ENCODE measurements around the gene GRID1. TPM values are rescaled to one million over a fixed set of nuclear protein-coding genes. Genes with fewer than 3 reads are reported as not detected.

GRID1 gene
- total RNA-seq, 1 donor: not detected

GRCh38 chr10:85784792-85785191, 581.8 kb downstream of the GRID1 start:
- DNase-seq (ENCODE audit: low read depth): no peak
- no peak overlapping the region for H3K4me3 ChIP-seq (ENCODE audit: low read depth, low read length)
- no peak for TF ChIP-seq CTCF (IDR thresholded peaks at IDR 0.05; ENCODE audit: insufficient read depth, low read length)

- no peak overlapping the region for H3K4me3 ChIP-seq (ENCODE audit: low read depth, low read length)
- no peak for TF ChIP-seq CTCF (IDR thresholded peaks at IDR 0.05; ENCODE audit: insufficient read depth, low read length)
- no peak for DNase-seq (ENCODE audit: low read depth)
Measured at GRCh38 chr10:85781404-85781803, 585.2 kb downstream of the GRID1 start.

- TF ChIP-seq CTCF (IDR thresholded peaks at IDR 0.05; ENCODE audit: insufficient read depth, low read length): no peak
Measured at GRCh38 chr10:85778074-85778473, 588.5 kb downstream of the GRID1 start.

GRCh38 chr10:85767891-85768290, 598.7 kb downstream of the GRID1 start:
- no peak for DNase-seq (ENCODE audit: low read depth)
- no peak for TF ChIP-seq CTCF (IDR thresholded peaks at IDR 0.05; ENCODE audit: insufficient read depth, low read length)
- H3K4me3 ChIP-seq (ENCODE audit: low read depth, low read length): no peak overlapping the region

More at GRCh38 chr10:85778074-85778473, 588.5 kb downstream of the GRID1 start:
- no peak overlapping the region for H3K4me3 ChIP-seq (ENCODE audit: low read depth, low read length)
- no peak for DNase-seq (ENCODE audit: low read depth)

GRCh38 chr10:85764108-85764507, 602.5 kb downstream of the GRID1 start:
- no peak for DNase-seq (ENCODE audit: low read depth)
- H3K4me3 ChIP-seq (ENCODE audit: low read depth, low read length): no peak overlapping the region
- TF ChIP-seq CTCF (IDR thresholded peaks at IDR 0.05; ENCODE audit: insufficient read depth, low read length): no peak

- no peak overlapping the region for H3K4me3 ChIP-seq (ENCODE audit: low read depth, low read length)
- TF ChIP-seq CTCF (IDR thresholded peaks at IDR 0.05; ENCODE audit: insufficient read depth, low read length): no peak
- no peak for DNase-seq (ENCODE audit: low read depth)
Measured at GRCh38 chr10:85761906-85762445, 604.6 kb downstream of the GRID1 start.

Data from fibroblast of the aortic adventitia (primary cell).